OCI-M2 (cell line): ENCODE data around the gene FAM114A1.

Experiments
- DNase-seq: peaks from one replicate; lab custom pipeline; 2025; ENCODE audit not compliant: unreplicated experiment; lab: John Stamatoyannopoulos, UW

The FAM114A1 gene

DNA sequence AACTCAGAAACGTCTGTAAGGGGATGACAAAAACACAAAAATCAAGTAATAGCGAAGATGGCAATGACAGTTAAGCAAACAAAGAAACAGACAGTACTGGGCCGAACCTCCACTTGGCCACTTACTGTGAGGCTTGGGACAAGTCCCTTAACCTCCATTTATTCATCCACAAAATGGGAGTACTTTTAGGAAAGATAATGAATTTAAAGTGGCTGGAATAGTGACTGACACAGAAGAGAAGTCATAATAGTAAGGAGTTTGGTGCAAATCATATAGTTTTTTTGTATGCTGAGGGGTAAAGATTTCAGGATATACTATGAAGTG is 9.5 kb upstream of the FAM114A1 start:
- DNase-seq, result no peak

- no peak for DNase-seq
Measured at GRCh38 chr4:38859501-38859900, 8.1 kb upstream of the FAM114A1 start.

DNA sequence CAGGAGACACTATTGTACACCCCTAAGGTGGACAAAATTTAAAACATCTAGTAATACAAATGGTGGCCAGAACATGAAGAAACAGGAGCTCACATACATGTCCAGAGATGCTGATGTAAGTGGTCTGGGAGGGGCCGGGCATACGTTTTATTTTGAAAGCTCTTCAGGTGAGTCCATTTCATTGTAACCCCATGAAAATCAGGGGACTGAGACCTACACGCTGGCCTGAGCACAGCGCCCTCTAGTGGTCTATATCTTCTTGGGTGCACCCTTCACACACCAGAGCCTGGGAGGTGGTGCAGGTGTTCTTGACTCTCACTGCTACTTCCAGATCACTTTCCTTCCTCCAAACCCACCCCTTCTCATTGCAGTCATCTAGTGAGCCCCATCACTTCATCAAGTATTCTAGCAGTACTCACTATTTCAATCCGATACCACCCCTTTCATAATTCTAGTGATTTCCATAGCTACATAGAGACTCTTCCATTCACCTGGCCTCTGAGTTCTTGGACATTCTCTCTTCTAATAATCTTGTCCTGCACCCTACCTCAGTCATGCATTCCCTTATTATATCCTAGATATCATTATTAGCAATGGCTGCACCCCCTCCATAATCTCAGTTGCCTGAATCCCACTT is 6.7 kb upstream of the FAM114A1 start:
- no peak for DNase-seq

- DNase-seq, result no peak
Measured at GRCh38 chr4:38861791-38862190, 5.8 kb upstream of the FAM114A1 start.

DNA sequence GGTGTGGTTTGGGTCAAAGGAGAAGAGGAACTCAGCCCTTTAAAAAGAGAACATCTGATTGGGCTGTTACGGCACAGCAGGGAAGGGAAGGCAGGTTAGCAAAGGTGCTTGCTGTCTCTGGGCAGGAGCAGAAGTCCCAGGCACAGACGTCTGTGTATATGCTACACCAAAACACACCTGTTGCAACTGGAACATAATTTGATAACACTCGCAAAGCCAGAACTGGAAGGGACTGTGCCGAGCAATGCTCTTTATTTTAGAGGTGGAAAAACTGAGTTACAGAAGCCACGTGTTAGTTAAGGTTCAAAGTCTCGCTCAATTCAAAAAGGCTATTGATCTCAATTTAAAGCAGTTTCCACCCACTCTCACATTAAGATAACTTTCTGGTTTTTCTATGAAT is 2.2 kb upstream of the FAM114A1 start:
- DNase-seq, result no peak

- peak; percentile 13 for DNase-seq
Measured at GRCh38 chr4:38866973-38867477, 581 bp upstream of the FAM114A1 start.

DNA sequence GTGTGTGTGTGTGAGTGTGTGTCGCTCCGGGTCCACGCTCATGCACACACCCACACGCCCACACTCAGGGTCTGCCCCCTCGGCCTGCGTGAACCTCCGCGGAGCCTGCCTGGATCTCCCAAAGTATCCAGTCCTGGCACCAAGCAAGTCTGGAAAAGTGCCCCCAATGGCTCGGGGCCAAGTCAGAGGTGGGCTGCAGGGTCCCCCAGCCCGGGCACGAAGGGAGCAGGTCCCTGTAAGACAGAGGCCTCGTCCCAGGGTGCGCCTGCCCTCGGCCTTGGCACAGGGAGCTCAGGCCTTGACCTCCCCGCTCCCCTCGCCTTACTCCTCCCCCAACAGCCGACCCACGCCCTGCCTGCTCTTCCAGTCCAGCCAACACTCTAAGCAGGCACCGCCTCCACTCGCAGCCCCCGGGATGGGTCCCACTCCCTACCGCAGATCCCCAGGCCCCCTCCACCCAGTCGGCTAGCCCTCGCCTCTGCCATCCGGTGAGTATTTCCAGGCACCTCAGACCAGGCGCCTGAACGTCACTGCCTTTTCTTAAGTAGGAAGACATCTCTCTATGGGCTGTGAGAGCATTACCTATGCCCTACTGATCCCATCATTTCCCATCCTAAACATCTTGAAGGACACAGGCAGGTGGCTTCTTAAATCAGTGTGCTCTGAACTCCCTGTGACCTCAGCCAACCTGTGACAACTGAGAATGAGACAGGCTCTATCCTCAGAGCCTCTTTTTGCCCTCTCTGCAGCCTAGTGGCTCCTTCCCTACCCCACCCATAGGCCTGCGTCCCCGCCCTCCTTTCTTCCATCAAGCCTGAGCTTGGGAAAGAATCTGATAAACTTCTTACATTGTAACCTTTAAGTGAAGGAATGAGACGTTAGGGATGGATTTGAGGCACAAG is 704 bp downstream of the FAM114A1 start:
- DNase-seq, result no peak

- no peak for DNase-seq
Measured at GRCh38 chr4:38869511-38869910, 1.9 kb downstream of the FAM114A1 start.

GRCh38 chr4:38870098-38870808 is 2.6 kb downstream of the FAM114A1 start:
- no peak for DNase-seq

DNA sequence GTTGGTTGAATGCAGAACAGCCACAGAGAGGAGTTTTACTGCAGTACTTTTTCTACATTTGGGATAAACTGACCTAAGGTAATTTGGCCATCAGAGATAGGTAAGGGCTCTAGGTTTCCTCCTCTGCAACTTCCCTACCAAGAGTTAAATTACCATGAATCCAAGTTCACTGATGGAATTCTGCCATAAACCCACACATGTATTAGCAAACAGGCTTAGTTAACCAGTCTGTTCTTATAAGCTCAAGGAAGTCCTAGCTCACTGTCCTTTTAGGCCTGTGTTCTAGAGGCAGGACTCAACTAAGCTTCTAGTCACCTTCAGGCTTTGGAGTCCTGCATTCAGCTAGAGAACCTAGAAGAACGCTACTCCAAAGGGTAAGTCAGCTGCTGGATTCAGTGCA is 4.0 kb downstream of the FAM114A1 start:
- no peak for DNase-seq

- DNase-seq, result no peak
Measured at GRCh38 chr4:38872620-38873019, 5.0 kb downstream of the FAM114A1 start.

DNA sequence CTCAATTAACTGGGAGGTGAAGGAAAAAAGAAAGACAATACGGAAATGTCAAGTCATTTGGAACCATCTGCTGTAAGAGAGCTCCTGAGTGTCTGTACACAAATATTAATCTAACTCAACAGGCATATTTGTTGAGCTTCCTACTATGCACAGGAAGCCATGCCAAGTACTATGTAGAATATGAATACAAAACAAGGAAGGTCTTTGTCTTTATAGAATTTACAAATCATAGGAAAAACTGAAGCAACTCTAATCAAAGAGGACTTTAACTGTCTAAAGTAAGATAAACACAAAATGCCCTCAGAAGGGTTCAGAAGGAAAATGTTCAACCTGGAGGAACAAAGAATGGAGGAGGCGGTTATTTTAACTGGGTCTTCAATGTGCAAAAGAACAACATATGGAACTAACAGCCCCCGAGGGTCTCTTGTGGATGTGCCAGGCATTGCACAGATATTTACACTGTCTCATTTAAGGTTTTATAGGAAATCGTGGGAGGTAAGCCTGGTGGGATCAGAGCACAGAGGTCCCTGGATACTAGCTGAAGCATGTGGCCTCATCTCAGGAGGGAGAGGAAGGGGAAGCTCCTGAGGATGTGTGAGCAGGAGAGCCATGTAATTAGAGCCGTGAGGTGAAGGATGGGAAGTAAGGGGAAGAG is 5.8 kb downstream of the FAM114A1 start:
- DNase-seq, result no peak

DNA sequence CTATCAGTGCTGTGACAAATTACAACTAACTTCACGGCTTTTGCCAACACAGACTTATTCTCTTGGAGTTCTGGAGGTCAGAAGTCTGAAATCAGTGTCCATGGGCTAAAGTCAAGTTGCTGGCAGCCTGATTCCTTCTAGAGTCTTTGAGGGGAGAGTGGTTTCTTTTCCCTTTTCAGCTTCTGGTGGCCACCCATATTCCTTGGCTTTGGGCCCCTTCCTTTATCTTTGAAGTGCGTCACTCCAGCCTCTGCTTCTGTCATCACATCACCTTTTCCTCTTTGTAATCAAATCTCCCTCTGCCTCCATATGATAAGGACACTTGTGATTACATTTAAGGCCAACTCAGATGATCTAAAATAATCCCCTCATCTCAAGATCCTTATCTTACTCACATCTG is 9.0 kb downstream of the FAM114A1 start:
- DNase-seq, result no peak

DNA sequence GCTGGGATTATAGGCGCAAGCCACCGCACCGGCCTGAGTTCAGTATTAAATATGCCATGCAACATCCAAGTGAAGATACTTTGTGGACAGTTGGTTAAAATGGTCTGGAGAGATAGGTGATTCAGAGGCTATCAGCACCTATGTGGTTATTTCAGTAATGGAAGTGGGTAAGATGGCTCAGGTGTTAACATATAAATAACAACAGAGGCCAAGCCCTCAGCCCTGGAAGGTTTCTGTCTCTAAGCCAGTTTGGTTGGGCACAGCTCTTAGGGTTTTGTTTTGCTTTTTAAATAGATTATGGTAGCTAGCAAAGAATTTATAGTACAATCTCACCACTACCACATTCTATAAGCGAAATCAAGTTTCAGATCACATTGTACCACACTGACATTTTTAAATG is 16.6 kb downstream of the FAM114A1 start:
- no peak for DNase-seq

DNA sequence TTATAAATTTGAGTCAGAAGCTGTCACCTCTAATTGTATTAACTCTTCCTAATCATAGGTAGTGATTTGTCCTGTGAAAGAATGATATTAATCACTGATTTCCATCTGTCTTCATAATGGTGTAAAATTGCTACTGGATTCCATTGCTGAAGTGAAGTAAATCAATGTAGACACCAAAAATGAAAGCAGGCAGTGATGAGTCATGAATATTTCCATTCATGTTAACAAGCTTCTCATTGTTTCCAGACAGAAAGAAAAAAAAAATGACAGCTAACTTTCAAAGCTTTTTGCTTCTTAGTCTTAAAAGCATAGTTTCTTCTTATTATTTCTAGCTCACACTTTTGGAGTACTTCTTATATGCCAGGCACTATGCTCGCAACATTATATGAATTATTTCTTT is 21.5 kb downstream of the FAM114A1 start:
- no peak for DNase-seq

DNA sequence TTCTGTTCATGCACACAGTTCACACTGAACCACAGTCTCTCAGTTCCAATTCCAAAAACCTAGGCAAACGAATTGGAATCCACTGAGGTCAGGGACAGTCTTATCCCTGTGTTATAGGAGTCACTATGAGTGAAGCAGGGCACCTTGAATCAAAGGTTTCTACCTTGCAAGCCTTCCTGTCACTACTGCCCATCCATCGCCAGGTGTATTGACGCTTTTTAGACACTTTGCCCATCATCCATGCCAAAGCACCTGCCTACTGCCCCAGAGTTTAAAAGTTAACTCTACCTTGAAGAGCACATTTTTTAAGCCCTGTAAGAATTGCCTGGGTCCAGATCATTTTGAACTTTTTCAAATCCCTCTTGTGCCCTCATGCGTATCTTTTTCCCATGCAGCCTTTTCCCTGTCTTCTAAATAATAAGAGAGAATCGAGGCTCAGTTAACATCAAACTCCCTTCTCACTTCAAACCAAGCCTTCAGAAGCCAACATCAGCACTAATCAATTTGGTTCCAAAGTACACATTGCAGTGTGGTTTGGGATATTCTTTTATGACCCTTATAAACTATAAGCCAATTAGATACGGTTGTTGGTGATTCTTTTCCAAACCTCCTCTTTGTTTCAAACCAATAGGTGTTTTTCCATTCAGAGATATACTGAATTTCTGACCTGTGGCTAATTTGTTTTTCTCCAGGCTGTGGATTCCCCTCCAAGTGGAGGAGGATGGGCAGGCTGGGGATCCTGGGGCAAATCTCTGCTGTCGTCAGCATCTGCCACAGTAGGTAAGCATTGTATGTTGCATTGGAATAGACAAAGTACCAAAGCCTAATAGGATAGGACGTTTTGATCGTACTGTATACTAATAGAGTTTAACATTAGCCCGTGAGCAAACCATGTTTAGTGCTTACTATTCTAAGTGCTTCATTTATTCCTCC is 23.7 kb downstream of the FAM114A1 start:
- DNase-seq, result no peak

DNA sequence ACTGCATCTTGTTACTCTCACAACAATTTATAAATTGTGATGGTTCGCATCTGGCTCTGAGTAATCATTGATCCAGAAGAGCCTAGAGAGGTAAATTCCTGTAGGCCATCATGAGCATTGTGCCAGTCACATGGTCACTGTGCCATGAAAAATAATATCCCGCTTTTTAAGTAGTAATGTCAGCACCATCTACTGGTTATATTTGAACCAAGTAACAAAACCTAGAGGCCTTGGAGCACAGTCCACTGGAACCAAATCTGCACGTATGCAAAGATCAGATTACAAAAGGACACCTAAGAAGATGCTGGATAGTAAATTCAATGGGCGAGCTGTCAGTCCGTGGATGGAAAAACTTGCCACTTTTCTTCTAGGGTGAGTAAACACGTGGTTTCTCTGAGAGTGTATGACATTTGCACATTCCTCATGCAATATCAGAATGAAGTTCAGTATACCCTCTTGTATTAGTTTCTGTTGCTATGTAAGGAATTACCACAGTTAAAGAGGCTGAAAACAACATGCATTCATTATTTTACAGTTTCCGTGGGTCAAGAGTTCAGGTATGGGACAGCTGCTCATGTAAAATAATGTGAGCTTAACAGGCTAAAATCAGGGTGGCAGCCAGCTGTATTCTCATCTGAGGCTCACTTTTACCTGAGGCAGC is 26.8 kb downstream of the FAM114A1 start:
- DNase-seq, result no peak

GRCh38 chr4:38896940-38897339 is 29.3 kb downstream of the FAM114A1 start:
- DNase-seq, result no peak

DNA sequence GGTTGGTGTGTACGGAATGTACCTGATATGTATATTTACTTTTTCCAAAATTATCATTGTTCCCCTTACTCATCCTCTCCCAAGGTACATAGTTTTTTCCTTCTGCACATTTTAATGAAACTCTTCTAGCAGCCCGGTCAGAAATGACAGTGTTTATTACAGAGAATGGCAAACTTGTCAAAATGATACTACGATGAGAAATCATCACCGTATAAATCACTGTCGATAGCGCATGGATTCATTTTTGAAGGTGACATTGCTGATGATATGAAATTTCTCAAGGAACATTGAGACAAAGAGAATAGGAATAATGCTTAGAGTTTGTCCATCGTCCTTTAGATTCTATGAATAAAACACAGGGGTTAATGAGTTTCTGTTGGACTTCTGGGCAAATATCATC is 30.6 kb downstream of the FAM114A1 start:
- DNase-seq, result no peak

- DNase-seq, result no peak
Measured at GRCh38 chr4:38902221-38902620, 34.6 kb downstream of the FAM114A1 start.
